K562 (cell line): ENCODE measurements around the gene NAV2. TPM values are rescaled to one million over a fixed set of nuclear protein-coding genes. Genes with fewer than 3 reads are reported as not detected.

Experiments used
- ATAC-seq: fragments of 200-7000 bp; cut with Tn5 transposase; 3 replicates; pipeline ENCODE4 v1.9.1; 2020; ENCODE audit warnings: moderate library complexity
- BruUV-seq: library from RNA; stranded (reverse); fragments of 400-500 nt; replicated peaks from 2 replicates; lab custom pipeline; 2021; lab: Mats Ljungman, UMichigan
- CTCF ChIA-PET: fragments of 300-600 bp; formaldehyde crosslinking; extraction: SDS; loops from one replicate; lab custom pipeline; 2021; ENCODE audit warnings: low intra/inter-chr PET ratio; lab: Yijun Ruan, JAX
- POLR2A ChIA-PET: fragments of 300-600, 350-650 bp; sonication (Branson Sonifier 250); formaldehyde crosslinking; extraction: SDS; loops from one replicate; lab custom pipeline; 2021; ENCODE audit warnings: antibody characterized with exemption, inconsistent platforms; lab: Yijun Ruan, JAX
- DNase-seq, 4 experiments: peaks; one replicate each; pipeline versions ENCODE4 v3.0.0 to v3.0.0-alpha.2; 2011 to 2018; ENCODE audit warnings: low spot score in 3 of 4, mixed read lengths in 3 of 4; ENCODE audit errors: extremely low read depth in 1 of 4
- FAIRE-seq: peaks from 2 replicates; lab custom pipeline; 2011; peaks lifted over from hg19 to GRCh38; lab: Jason Lieb, UNC
- H2AFZ ChIP-seq: 2 replicates; pipeline ENCODE4 v1.6.0; 2011; ENCODE audit warnings: low read depth, low read length, control low read depth, inconsistent platforms
- H3K27ac ChIP-seq: fragments of 200-600 bp; 3 replicates; pipeline ENCODE4 v1.8.0; 2011; ENCODE audit warnings: low read depth, mild to moderate bottlenecking, control low read depth, inconsistent platforms, low read length, moderate library complexity, mixed read lengths; ENCODE audit errors: extremely low read depth
- H3K27me3 ChIP-seq, 2 experiments: fragments of 300-600 bp in 1 of 2; 2 replicates in 1 of 2; 3 replicates in 1 of 2; pipeline versions ENCODE4 v1.6.0 to v1.8.0; 2011; ENCODE audit warnings: inconsistent platforms in 2 of 2, low read length in 2 of 2, mild to moderate bottlenecking in 1 of 2, mixed read lengths in 1 of 2, moderate library complexity in 1 of 2; ENCODE audit not compliant: control insufficient read depth in 2 of 2, insufficient read depth in 2 of 2
- H3K36me3 ChIP-seq: fragments of 300-600 bp; 3 replicates; pipeline ENCODE4 v1.8.0; 2011; ENCODE audit warnings: mild to moderate bottlenecking, low read length, inconsistent platforms; ENCODE audit not compliant: control insufficient read depth, insufficient read depth
- H3K4me1 ChIP-seq, 2 experiments: fragments of 200-600 bp in 1 of 2; replicated peaks in 1 of 2; 2 replicates in 1 of 2; 3 replicates in 1 of 2; pipeline versions ENCODE4 v1.5.1 to v1.8.0; 2011; ENCODE audit warnings: inconsistent platforms in 2 of 2, low read length in 2 of 2, mild to moderate bottlenecking in 1 of 2, mixed read lengths in 1 of 2, moderate library complexity in 1 of 2; ENCODE audit not compliant: control insufficient read depth in 2 of 2, insufficient read depth in 2 of 2
- H3K4me2 ChIP-seq: 2 replicates; pipeline ENCODE4 v1.6.1; 2011; ENCODE audit warnings: low read length, control low read depth, inconsistent platforms, mixed read lengths; ENCODE audit not compliant: insufficient read depth
- H3K4me3 ChIP-seq: fragments of 200-600 bp; sonication (generic), shearing (Covaris generic); 2 replicates; pipeline ENCODE4 v1.5.1; 2016; ENCODE audit warnings: control low read depth, inconsistent platforms
- H3K79me2 ChIP-seq: fragments of 200-600 bp; 3 replicates; pipeline ENCODE4 v1.8.0; 2011; ENCODE audit warnings: low read length, inconsistent platforms; ENCODE audit not compliant: control insufficient read depth, insufficient read depth
- H3K9ac ChIP-seq, 2 experiments: 2 replicates each; pipeline versions ENCODE4 v1.6.0 to v1.6.1; 2011; ENCODE audit warnings: low read depth in 2 of 2, low read length in 2 of 2, control low read depth in 1 of 2, inconsistent platforms in 1 of 2, mild to moderate bottlenecking in 1 of 2, mixed read lengths in 1 of 2; ENCODE audit not compliant: insufficient read depth in 1 of 2
- H3K9me1 ChIP-seq: one replicate; pipeline ENCODE4 v1.6.0; 2011; ENCODE audit warnings: inconsistent platforms, mild to moderate bottlenecking, low read length, moderate library complexity; ENCODE audit not compliant: control insufficient read depth, insufficient read depth
- H3K9me3 ChIP-seq: replicated peaks from 2 replicates; pipeline ENCODE4 v1.5.1; 2011; ENCODE audit warnings: low read depth, low read length, inconsistent platforms; ENCODE audit not compliant: control insufficient read depth, insufficient read depth
- H4K20me1 ChIP-seq: replicated peaks from 2 replicates; pipeline ENCODE4 v1.6.1; 2011; ENCODE audit warnings: low read length, inconsistent platforms, mixed read lengths; ENCODE audit not compliant: control insufficient read depth, insufficient read depth
- ETV6 ChIP-seq, 3 experiments: fragments of 150-350 bp in 1 of 3; sonication (generic) in 1 of 3; formaldehyde crosslinking in 1 of 3; IDR thresholded peaks; 2 replicates each; pipeline versions ENCODE4 v1.6.1 to v1.8.0; 2014 to 2022; ENCODE audit warnings: borderline replicate concordance in 2 of 3, low read depth in 2 of 3, antibody characterized with exemption in 1 of 3, low read length in 1 of 3, mild to moderate bottlenecking in 1 of 3, missing genetic modification reagents in 1 of 3
- KDM2B ChIP-seq: fragments of 250-450 bp; sonication (Bioruptor Pico); IDR thresholded peaks from 2 replicates; pipeline ENCODE4 v1.8.0; 2021; ENCODE audit warnings: mild to moderate bottlenecking, moderate library complexity
- KLF10 ChIP-seq: fragments of 250-450 bp; sonication (Bioruptor Pico); IDR thresholded peaks from 2 replicates; pipeline ENCODE4 v1.6.1; 2021; ENCODE audit warnings: matching md5 sums
- MEIS2 ChIP-seq: fragments of 450-650 bp; IDR thresholded peaks from 2 replicates; pipeline ENCODE4 v1.6.1; 2014; ENCODE audit warnings: mild to moderate bottlenecking; ENCODE audit not compliant: partially characterized antibody
- NCOR1 ChIP-seq: fragments of 450-650 bp; IDR thresholded peaks from 2 replicates; pipeline ENCODE4 v1.6.1; 2016; ENCODE audit warnings: mild to moderate bottlenecking, moderate library complexity
- TAL1 ChIP-seq: fragments of 450-650 bp; IDR thresholded peaks from 2 replicates; pipeline ENCODE4 v1.6.1; 2016; ENCODE audit warnings: mild to moderate bottlenecking
- U2AF1 ChIP-seq: fragments of 200-400 bp; formaldehyde crosslinking; optimal IDR thresholded peaks from 2 replicates; pipeline ENCODE3; 2017; ENCODE audit warnings: mild to moderate bottlenecking, low read depth, low read length, moderate library complexity
- YBX1 ChIP-seq: fragments of 450-650 bp; IDR thresholded peaks from 2 replicates; pipeline ENCODE4 v1.7.1; 2016; ENCODE audit warnings: mild to moderate bottlenecking
- ZFP36 ChIP-seq: fragments of 150-350 bp; IDR thresholded peaks from 2 replicates; pipeline ENCODE4 v1.6.1; 2018; ENCODE audit warnings: low read length, low read depth; ENCODE audit not compliant: partially characterized antibody
- ZMIZ1 ChIP-seq, 2 experiments: fragments of 150-350 bp in 1 of 2; IDR thresholded peaks; 2 replicates each; pipeline ENCODE4 v1.6.1; 2012 to 2016; ENCODE audit warnings: low read depth in 2 of 2, low read length in 2 of 2, mild to moderate bottlenecking in 1 of 2, moderate library complexity in 1 of 2
- WGBS: fragments of 100-300 bp; shearing (Covaris generic); methylation state at CpG from one replicate; pipeline ENCODE4 v1.1.6; 2016; ENCODE audit warnings: low coverage, mixed read lengths; ENCODE audit not compliant: insufficient coverage; ENCODE audit errors: missing lambda C conversion rate; 5-methylcytosine and 5-hydroxymethylcytosine counted together
- in situ Hi-C: fragments of 300-500 bp; cut with MboI; formaldehyde crosslinking; loops from 4 replicates; pipeline ENCODE4 v1.15.0; 2018; ENCODE audit warnings: inconsistent platforms, mixed read lengths
- intact Hi-C: fragments of 100-400 bp; cut with micrococcal nuclease; formaldehyde crosslinking; loops from 2 replicates; pipeline ENCODE4 v1.14.2; 2022
- polyA plus RNA-seq, 8 experiments: library from polyadenylated mRNA; depleted of rRNA in 4 of 8; stranded (reverse) in 5 of 8; unstranded in 3 of 8; fragments of >200 nt; fragmentation: Nextera tagmentation in 2 of 8; fragmentation: Illumina TruSeq in 1 of 8; extraction: Ambion mirVana in 2 of 8; extraction: Trizol in 1 of 8; gene quantifications; 2 replicates each; pipeline versions ENCODE4 v1.2.1 to v1.2.3, GENCODE V29; 2011 to 2014; ENCODE audit warnings: inconsistent platforms in 1 of 8, missing spikeins in 1 of 8
- total RNA-seq, 7 experiments: library from RNA; depleted of rRNA in 6 of 7; stranded (reverse); fragments of >200 nt in 6 of 7; fragmentation: Illumina TruSeq in 2 of 7; extraction: Trizol in 2 of 7; gene quantifications; 2 replicates each; pipeline versions ENCODE4 v1.2.1 to v1.2.3, GENCODE V29; 2011 to 2021; ENCODE audit warnings: low replicate concordance in 1 of 7

The NAV2 gene
- total and polyA plus RNA-seq, 9 of the 15 experiments (the other 6 are each of a cell fraction or from before 2014, with no cell fraction given): 0.03 to 0.35 (median 0.05) TPM

DNA sequence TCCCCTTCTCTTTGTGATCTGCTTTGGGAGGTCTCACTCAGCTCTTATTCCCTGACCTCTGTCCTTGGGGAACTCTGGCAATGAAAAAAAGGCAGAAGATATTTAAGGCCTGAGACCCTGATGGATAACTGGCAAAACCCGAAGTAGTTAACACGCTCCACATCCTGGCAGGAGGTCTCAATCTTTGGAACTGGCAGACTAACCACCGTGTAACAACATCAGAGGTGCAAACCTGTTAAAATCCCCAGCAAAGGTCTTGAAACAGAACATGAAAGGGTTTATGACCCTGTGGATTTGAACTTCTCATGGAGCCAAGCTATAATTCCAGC lies 287.3 kb downstream of the NAV2 start:
- H3K9me3 ChIP-seq: no peaks in the 10 kb centered on the region
- TF ChIP-seq MEIS2 (no peak), KDM2B (CRISPR knock-in tag) (no peak), YBX1 (no peak), NCOR1 (no peak), ZFP36 (no peak), TAL1 (no peak), KLF10 (CRISPR knock-in tag) (no peak), U2AF1 (no peak), ETV6 (IDR thresholded peaks at IDR 0.05; ENCODE audit: borderline replicate concordance in 1 of 2, low read depth in 2 of 2, low read length in 1 of 2) (no peak), ETV6 (CRISPR knock-in tag; IDR thresholded peaks at IDR 0.05; ENCODE audit: borderline replicate concordance) (no peak), ZMIZ1 (IDR thresholded peaks at IDR 0.05; ENCODE audit: low read depth in 2 of 2, low read length in 2 of 2) (no peak)
- TF ChIP-seq, all 486 proteins: peak for 0
- Histone ChIP-seq H3K4me2 (no peak overlapping the region), H3K27me3 (0 out of 5 replicates have a peak, but pooled peaks cover 0 to 10% of the 10 kb centered on the region in 2 experiments), H3K27ac (no peak overlapping the region), H3K4me1 (peaks cover 9 to 15% of the 10 kb centered on the region in 2 experiments; a peak in 4 of 5 replicates), H3K79me2 (no peaks in the 10 kb centered on the region), H3K4me3 (no peak overlapping the region), H3K9me1 (no peaks in the 10 kb centered on the region), H4K20me1 (no peaks in the 10 kb centered on the region), H2AFZ (peak overlapping the region; percentile 33; the same call in 1 of the 2 replicates), H3K9ac (no peak overlapping the region), H3K36me3 (no peaks in the 10 kb centered on the region)
- BruUV-seq: no TSS peak
- DNase-seq (no peak), FAIRE-seq (no peak), ATAC-seq (no peak)
- WGBS: 31% methylated on average over 3 of the region's 3 CpGs
- ChIA-PET POLR2A (interaction anchor here (1.4 kb wide), 1 partner anchor 20 kb away, joined by 5 read pairs; no protein-coding TSS in a partner anchor), CTCF (no interaction called here)
- intact Hi-C loops: no loop called here
- in situ Hi-C loops: no loop called here
